GM19324 (cell line): ENCODE measurements around the gene CPXM2.

Experiments
- ATAC-seq: cut with Tn5 transposase; IDR thresholded peaks from one replicate; pipeline ENCODE4 v1.9.1; 2021; ENCODE audit warnings: mild to moderate bottlenecking, moderate library complexity; ENCODE audit not compliant: unreplicated experiment, low FRiP score

CPXM2 gene

GRCh38 chr10:123891144-123892071 lies at the start of gene CPXM2:
Gene CPXM2, minus strand, starts transcription at chr10:123891807. Its CDS starts 148 bp downstream, at chr10:123891659.
- ATAC-seq: no peak

- ATAC-seq: no peak
Measured at GRCh38 chr10:123939591-123939990, 48.0 kb upstream of the CPXM2 start.

GRCh38 chr10:123938890-123939289 lies 47.3 kb upstream of the CPXM2 start:
- ATAC-seq: no peak

GRCh38 chr10:123936426-123936825 lies 44.8 kb upstream of the CPXM2 start:
- no peak for ATAC-seq

- ATAC-seq: no peak
Measured at GRCh38 chr10:123935680-123936079, 44.1 kb upstream of the CPXM2 start.

GRCh38 chr10:123934846-123935245 lies 43.2 kb upstream of the CPXM2 start:
- ATAC-seq: no peak

DNA sequence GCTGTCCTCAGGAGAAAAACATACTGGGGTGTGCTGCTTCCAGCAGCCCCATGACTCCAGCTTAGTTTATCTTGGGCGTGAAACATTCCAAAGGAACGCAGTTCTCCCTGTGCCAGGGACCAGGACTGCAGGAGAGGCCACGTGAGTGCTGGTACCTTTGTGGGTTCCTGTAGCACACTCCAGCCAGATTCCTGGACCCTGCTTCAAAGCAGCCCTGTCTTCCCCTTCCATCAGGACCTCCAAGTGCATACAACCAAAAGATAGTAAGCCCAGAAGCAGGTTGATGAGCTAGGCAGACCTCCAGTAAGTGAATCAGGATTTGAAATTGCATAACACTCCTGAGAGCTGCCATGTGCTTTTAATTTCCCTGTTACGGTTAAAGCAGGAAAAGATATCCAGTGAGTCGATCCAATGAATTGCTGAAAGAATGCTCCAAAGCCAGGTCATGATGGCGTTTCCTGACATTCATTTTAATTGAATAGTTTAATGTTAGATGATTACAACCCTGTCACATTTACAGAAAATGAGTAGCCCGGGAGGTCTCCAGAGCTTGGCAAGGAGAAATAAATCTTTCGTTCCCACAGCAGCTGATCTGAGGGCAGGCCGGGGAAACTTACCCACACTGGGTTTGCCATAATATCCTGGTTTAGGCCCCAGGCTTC lies 38.9 kb upstream of the CPXM2 start:
- no peak for ATAC-seq

DNA sequence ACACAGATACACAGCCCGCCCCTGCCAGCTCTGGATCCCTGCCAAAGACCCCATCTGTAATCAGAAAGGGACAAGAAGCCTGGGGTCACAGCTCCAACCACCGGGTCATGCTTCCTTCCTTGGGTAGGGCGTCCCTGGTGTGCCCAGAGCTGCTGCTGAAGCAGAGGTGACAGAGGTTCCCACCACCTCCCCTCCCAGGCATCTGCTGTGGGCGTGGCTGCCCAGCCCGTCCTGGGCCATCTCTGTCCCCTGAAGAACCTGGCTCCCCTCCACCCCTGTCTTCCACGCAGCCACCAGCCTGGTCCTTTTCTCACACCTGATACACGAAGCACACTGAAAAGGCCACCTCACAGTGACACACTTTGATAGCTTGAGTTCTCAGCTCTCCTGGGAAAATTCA lies 38.2 kb upstream of the CPXM2 start:
- ATAC-seq: no peak

- ATAC-seq: no peak
Measured at GRCh38 chr10:123928427-123928826, 36.8 kb upstream of the CPXM2 start.

- ATAC-seq: no peak
Measured at GRCh38 chr10:123926401-123927264, 35.0 kb upstream of the CPXM2 start.

DNA sequence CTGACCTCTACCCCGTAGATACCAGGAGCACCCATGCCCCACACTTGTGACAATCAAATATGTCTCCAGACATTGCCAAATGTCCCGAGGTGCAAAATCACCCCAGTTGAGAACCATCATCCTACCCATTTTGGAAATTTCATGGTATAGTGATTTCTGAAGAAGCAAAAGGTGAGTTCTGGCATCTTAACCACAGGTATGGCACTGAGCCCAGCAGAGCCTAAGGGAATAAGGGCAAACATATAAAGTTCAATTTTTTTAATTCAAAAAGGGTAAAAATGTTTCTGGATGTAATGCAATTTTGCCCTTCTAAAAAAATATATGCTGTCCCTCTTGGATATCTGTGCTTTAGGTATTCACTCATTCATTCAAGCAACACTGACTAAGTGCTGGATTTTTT lies 30.5 kb upstream of the CPXM2 start:
- ATAC-seq: no peak

DNA sequence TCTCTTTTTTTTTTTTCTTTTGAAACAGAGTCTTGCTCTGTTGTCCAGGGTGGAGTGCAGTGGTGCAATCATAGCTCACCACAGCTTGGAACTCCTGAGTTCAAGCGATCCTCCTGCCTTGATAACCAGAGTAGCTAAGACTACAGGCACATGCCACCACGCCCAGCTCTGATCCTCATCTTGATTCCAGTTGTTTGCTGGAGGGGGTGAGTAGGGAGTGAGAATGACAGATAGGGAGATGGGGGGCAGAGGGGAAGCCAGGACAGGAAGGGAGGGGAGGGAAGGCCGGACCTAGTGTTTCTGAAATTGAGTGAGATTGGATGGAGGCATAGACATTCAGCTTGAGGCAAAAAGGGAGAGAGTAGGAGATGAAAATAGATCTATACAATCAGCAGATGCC lies 25.2 kb upstream of the CPXM2 start:
- no peak for ATAC-seq

DNA sequence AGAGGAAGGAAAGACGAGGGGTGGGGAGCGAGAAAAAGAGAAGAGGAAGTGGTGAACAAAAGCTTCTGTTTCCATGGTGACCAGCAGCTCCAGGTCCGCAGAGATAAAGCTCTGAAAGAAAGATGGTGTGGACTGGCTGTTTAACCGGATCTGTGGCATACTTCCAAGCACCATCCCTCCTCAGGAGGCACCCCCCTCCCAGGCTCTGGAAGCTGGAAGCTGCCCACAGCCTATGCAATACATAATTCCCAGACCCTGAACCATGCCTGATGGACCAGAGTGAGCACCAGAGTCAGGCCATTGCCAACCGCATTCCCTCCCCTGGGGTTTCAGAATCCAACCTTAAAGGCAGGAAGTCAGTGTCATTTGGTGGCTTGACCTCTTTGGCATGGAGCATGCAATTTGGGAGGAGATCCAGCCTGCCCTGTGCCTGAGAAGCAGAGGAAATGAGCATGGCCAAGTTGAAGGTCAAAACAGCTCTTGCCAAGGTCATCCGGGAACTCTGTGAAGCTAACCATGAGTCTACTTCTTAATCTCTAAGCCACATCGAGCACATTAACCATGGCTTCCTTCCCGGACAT lies 22.2 kb upstream of the CPXM2 start:
- ATAC-seq: no peak

- no peak for ATAC-seq
Measured at GRCh38 chr10:123912871-123913270, 21.3 kb upstream of the CPXM2 start.

GRCh38 chr10:123912466-123912865 lies 20.9 kb upstream of the CPXM2 start:
- ATAC-seq: no peak

GRCh38 chr10:123911866-123912265 lies 20.3 kb upstream of the CPXM2 start:
- no peak for ATAC-seq

GRCh38 chr10:123909866-123910265 lies 18.3 kb upstream of the CPXM2 start:
- ATAC-seq: no peak

DNA sequence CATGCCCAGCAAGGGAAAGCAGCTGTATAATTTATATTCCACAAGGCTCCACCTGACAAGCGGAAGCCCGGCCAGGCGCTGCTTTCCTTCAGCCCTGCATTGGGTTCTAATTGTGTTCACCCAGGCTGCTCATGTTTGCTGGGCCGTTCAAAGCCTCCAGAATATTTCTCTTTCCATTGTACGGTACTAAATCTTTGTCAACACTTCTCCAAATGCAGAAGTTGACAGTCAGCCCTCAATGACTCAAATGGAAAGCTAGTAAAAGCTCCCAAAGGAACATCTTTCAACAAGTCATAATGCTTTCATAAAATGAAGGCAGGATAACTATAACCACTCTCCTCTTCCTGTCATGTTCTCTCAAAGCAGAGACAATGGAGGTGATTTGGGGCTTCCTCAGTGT lies 17.8 kb upstream of the CPXM2 start:
- no peak for ATAC-seq

DNA sequence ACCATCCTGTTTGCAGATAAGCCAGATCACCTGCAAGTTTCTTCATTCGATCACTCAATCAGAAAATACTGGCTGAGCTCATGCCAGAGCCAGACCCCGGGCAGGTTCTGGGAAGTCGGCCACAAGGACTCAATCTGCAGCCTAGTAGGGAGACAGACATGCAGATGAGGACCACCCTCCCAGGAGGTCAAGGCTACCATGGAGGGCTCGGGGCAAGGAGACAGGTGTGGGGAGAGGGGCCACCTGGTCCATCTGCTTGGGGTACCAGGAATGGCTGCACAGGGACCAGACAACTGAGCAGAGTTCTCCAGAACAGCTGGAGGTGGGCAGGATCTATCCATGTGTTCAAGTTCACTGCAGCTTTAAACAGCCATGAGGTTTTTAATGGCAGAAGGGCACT lies 16.8 kb upstream of the CPXM2 start:
- ATAC-seq: no peak

GRCh38 chr10:123906884-123907652 lies 15.5 kb upstream of the CPXM2 start:
- ATAC-seq: no peak
